ENCODE data around the gene TMEM42. TPM values are rescaled to one million over a fixed set of nuclear protein-coding genes. Genes with fewer than 3 reads are reported as not detected.

The TMEM42 gene
- total and polyA plus RNA-seq, 2 of the 4 experiments (the other 2 are of a cell fraction): 13.1 to 24.7 TPM

DNA sequence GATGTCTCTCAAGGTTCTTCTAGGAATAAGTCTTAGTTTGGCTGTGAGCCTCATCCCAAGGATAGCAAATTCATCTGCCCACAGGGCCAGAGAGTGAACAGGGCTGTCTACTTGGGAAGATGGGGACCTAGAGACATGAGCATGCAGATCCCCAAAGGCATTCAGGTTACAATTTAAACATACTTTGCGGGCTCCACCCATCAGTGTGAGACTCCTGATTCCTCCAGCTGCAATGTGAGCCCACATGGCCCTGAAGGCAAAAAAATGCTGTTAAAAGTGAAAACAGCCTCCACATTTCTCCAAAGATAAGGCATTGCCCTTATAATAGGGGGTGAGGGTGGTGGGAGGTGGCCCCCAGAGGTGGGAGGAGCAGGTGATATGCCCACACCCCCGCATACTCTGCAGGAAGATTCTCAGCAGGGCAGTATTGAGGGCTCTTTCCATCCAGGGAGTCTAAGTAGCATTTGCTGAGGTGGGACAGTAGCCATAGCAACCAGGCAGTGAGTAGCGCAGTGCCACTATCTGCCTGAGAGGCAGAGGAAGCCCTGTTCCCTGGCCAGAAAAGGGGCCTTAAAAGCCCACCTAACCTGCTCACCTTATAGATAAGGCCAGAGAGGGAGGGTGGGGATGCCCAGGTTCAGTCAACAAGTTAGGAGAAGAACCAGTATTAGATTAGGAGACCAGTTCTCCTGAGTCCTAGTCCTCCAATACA is 43.9 kb downstream of the TMEM42 start:
- Histone ChIP-seq H2BK5ac (ENCODE audit: low read depth, low read length, poor library complexity, severe bottlenecking) (no peak overlapping the region), H3K36me3 (ENCODE audit: control insufficient read depth, insufficient read depth, low read length) (no peaks in the 10 kb centered on the region), H2BK120ac (ENCODE audit: low read depth, low read length) (no peak overlapping the region), H3K4ac (ENCODE audit: low read depth, low read length) (no peak overlapping the region), H2BK15ac (ENCODE audit: low read depth, low read length) (no peak overlapping the region), H3K4me3 (ENCODE audit: insufficient read depth, low read depth, low read length) (no peak overlapping the region), H3K27me3 (ENCODE audit: control insufficient read depth, insufficient read depth, low read length) (peaks cover 3% of the 10 kb centered on the region; the same call in 1 of the 2 replicates), H3K14ac (replicated peaks; ENCODE audit: low read depth, low read length) (no peak overlapping the region), H3K9me3 (ENCODE audit: control insufficient read depth, insufficient read depth, low read length) (no peaks in the 10 kb centered on the region), H4K91ac (ENCODE audit: insufficient read depth, low read depth, low read length) (no peak overlapping the region), H3K79me1 (ENCODE audit: low read depth in 1 of 2, low read length in 2 of 2) (no peaks in the 10 kb centered on the region), H2AK9ac (replicated peaks; ENCODE audit: low read depth, low read length, poor library complexity) (no peak overlapping the region), H3K4me1 (ENCODE audit: control insufficient read depth, insufficient read depth, low read length) (no peaks in the 10 kb centered on the region), H3K27ac (ENCODE audit: insufficient read depth, low read length) (no peak overlapping the region), H4K8ac (ENCODE audit: low read depth in 2 of 2, low read length in 2 of 2) (no peak overlapping the region), H3K4me2 (ENCODE audit: low read depth, low read length) (no peak overlapping the region), H3K56ac (ENCODE audit: extremely low read depth, insufficient read depth, low read length) (no peak overlapping the region), H3K9ac (ENCODE audit: low read depth, low read length) (no peak overlapping the region), H3K18ac (ENCODE audit: low read depth, low read length) (no peak overlapping the region), H3K23ac (ENCODE audit: low read depth, low read length) (no peak overlapping the region), H2AK5ac (ENCODE audit: low read depth, low read length) (no peak overlapping the region), H3K9me1 (ENCODE audit: insufficient read depth, low read length) (no peaks in the 10 kb centered on the region), H4K5ac (ENCODE audit: low read depth, low read length) (no peak overlapping the region), H2BK20ac (ENCODE audit: low read depth, low read length) (no peak overlapping the region), H4K20me1 (ENCODE audit: insufficient read depth, low read length) (no peaks in the 10 kb centered on the region), H2AFZ (replicated peaks; ENCODE audit: low read length, poor library complexity) (no peak overlapping the region)
- intact Hi-C loops (cut with micrococcal nuclease): no loop called here
- WGBS, 2 experiments (ENCODE audit: extremely low coverage in 2 of 2, insufficient read length in 1 of 2): no CpG with 5 or more reads among the region's 3 CpGs
- in situ Hi-C loops (cut with MboI; ENCODE audit: low sequenced_read_pairs): loop anchor here (10.0 kb wide), 1 partner anchor 371 kb away; no protein-coding TSS in a partner anchor
- TF ChIP-seq MXI1 (IDR thresholded peaks at IDR 0.05; ENCODE audit: borderline replicate concordance, low read depth, low read length): no peak
- TF ChIP-seq, protein P1, sequence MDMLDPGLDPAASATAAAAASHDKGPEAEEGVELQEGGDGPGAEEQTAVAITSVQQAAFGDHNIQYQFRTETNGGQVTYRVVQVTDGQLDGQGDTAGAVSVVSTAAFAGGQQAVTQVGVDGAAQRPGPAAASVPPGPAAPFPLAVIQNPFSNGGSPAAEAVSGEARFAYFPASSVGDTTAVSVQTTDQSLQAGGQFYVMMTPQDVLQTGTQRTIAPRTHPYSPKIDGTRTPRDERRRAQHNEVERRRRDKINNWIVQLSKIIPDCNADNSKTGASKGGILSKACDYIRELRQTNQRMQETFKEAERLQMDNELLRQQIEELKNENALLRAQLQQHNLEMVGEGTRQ (IDR thresholded peaks at IDR 0.05; ENCODE audit: low read depth, low read length): no peak
- TF ChIP-seq MAZ (IDR thresholded peaks at IDR 0.05; ENCODE audit: borderline replicate concordance, low read depth, low read length): no peak
- TF ChIP-seq CTCF (conservative IDR thresholded peaks at IDR 0.05; ENCODE audit: low read depth, low read length): no peak
- TF ChIP-seq CEBPB (IDR thresholded peaks at IDR 0.05; ENCODE audit: low read depth, low read length): no peak
- TF ChIP-seq SMC3 (IDR thresholded peaks at IDR 0.05; ENCODE audit: low read depth, low read length): no peak
- no peak for TF ChIP-seq POLR2A (IDR thresholded peaks at IDR 0.05; ENCODE audit: low read depth, low read length)
- no peak for TF ChIP-seq RAD21 (IDR thresholded peaks at IDR 0.05; ENCODE audit: low read length)
- no peak for TF ChIP-seq MAFK (IDR thresholded peaks at IDR 0.05; ENCODE audit: low read depth, low read length)
- no peak for TF ChIP-seq RFX5 (IDR thresholded peaks at IDR 0.05; ENCODE audit: low read depth, low read length)
- TF ChIP-seq, protein P2, sequence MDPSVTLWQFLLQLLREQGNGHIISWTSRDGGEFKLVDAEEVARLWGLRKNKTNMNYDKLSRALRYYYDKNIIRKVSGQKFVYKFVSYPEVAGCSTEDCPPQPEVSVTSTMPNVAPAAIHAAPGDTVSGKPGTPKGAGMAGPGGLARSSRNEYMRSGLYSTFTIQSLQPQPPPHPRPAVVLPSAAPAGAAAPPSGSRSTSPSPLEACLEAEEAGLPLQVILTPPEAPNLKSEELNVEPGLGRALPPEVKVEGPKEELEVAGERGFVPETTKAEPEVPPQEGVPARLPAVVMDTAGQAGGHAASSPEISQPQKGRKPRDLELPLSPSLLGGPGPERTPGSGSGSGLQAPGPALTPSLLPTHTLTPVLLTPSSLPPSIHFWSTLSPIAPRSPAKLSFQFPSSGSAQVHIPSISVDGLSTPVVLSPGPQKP (IDR thresholded peaks at IDR 0.05; ENCODE audit: borderline replicate concordance, low read depth, low read length): no peak
- TF ChIP-seq RCOR1 (IDR thresholded peaks at IDR 0.05; ENCODE audit: insufficient replicate concordance, low read length): no peak
- BruUV-seq (replicated peaks): no TSS peak
- ATAC-seq (ENCODE audit: low read depth) (no peak), DNase-seq (no peak)
- dilution Hi-C loops (cut with HindIII; ENCODE audit: low sequenced_read_pairs, unreplicated experiment): no loop called here
- CTCF ChIA-PET: no interaction called here
- POLR2A ChIA-PET (ENCODE audit: unreplicated experiment): no interaction called here
